SK-N-MC (cell line): ENCODE results near the gene TRMT61B.

Source experiments
- EZH2 ChIP-seq: fragments of 200-600 bp; sonication (generic); IDR thresholded peaks from one replicate; pipeline ENCODE4 v1.6.1; 2017; ENCODE audit warnings: antibody characterized with exemption
- POLR2AphosphoS5 ChIP-seq: IDR thresholded peaks from 2 replicates; pipeline ENCODE4 v1.6.1; 2012; ENCODE audit warnings: mild to moderate bottlenecking, low read depth, low read length, borderline replicate concordance

- TF ChIP-seq EZH2 (no peak), POLR2AphosphoS5 (no peak)
Observed at GRCh38 chr2:28838971-28839370, 31.1 kb downstream of the TRMT61B start.
